Osteoblast (primary cell): ENCODE data around the gene PALD1. TPM values are rescaled to one million over a fixed set of nuclear protein-coding genes. Genes with fewer than 3 reads are reported as not detected.

Experiments
- DNase-seq: peaks from one replicate; pipeline ENCODE4 v3.0.0; 2011; ENCODE audit warnings: low spot score, mixed read lengths; ENCODE audit not compliant: insufficient read length; ENCODE audit errors: missing footprints
- H2AFZ ChIP-seq: 2 replicates; pipeline ENCODE4 v1.6.0; 2011; ENCODE audit warnings: mild to moderate bottlenecking, low read length
- H3K27ac ChIP-seq: 2 replicates; pipeline ENCODE4 v1.5.1; 2011; ENCODE audit warnings: mild to moderate bottlenecking, low read depth, low read length, moderate library complexity
- H3K27me3 ChIP-seq: 2 replicates; pipeline ENCODE4 v1.6.0; 2012; ENCODE audit warnings: mild to moderate bottlenecking, control low read depth, inconsistent platforms, low read length, moderate library complexity; ENCODE audit not compliant: insufficient read depth
- H3K36me3 ChIP-seq: 2 replicates; pipeline ENCODE4 v1.5.1; 2011; ENCODE audit warnings: mild to moderate bottlenecking, low read length, control low read depth, moderate library complexity; ENCODE audit not compliant: insufficient read depth
- H3K4me1 ChIP-seq: 2 replicates; pipeline ENCODE4 v1.5.1; 2011; ENCODE audit warnings: mild to moderate bottlenecking, low read length, control low read depth, moderate library complexity; ENCODE audit not compliant: insufficient read depth
- H3K4me2 ChIP-seq: 2 replicates; pipeline ENCODE4 v1.6.0; 2011; ENCODE audit warnings: mild to moderate bottlenecking, low read length; ENCODE audit not compliant: insufficient read depth
- H3K4me3 ChIP-seq: fragments of 200-600 bp; sonication (generic); 3 replicates; pipeline ENCODE4 v1.5.1; 2012; ENCODE audit warnings: mild to moderate bottlenecking, low read length, inconsistent platforms; ENCODE audit not compliant: insufficient read depth
- H3K79me2 ChIP-seq: 2 replicates; pipeline ENCODE4 v1.6.0; 2012; ENCODE audit warnings: mild to moderate bottlenecking, low read length, control low read depth, inconsistent platforms; ENCODE audit not compliant: insufficient read depth
- H3K9me3 ChIP-seq: 2 replicates; pipeline ENCODE4 v1.5.1; 2011; ENCODE audit warnings: low read depth, low read length, control low read depth
- H4K20me1 ChIP-seq: 2 replicates; pipeline ENCODE4 v1.6.0; 2012; ENCODE audit warnings: mild to moderate bottlenecking, low read length, control low read depth; ENCODE audit not compliant: insufficient read depth
- CTCF ChIP-seq: IDR thresholded peaks from 2 replicates; pipeline ENCODE4 v1.5.1; 2011; ENCODE audit warnings: mild to moderate bottlenecking, low read depth, low read length, moderate library complexity; ENCODE audit errors: extremely low read depth
- total RNA-seq: library from RNA; depleted of rRNA; stranded (reverse); fragments of >200 nt; gene quantifications from 2 replicates; pipeline ENCODE4 v1.2.3, GENCODE V29; 2012

PALD1 gene
- total RNA-seq, 1 donor: under 0.01 TPM

GRCh38 chr10:70560511-70560941 lies 82.0 kb downstream of the PALD1 start:
- Histone ChIP-seq H3K4me3 (no peak overlapping the region), H3K27ac (no peak overlapping the region), H3K27me3 (no peaks in the 10 kb centered on the region)

GRCh38 chr10:70561070-70561469 lies 82.5 kb downstream of the PALD1 start:
- Histone ChIP-seq H3K27ac (no peak overlapping the region), H2AFZ (no peak overlapping the region), H3K9me3 (no peaks in the 10 kb centered on the region), H3K4me3 (no peak overlapping the region), H3K36me3 (no peaks in the 10 kb centered on the region), H3K79me2 (no peaks in the 10 kb centered on the region), H4K20me1 (no peaks in the 10 kb centered on the region), H3K4me2 (no peak overlapping the region), H3K4me1 (peaks cover 4% of the 10 kb centered on the region), H3K27me3 (no peaks in the 10 kb centered on the region)
- TF ChIP-seq CTCF: no peak
- DNase-seq: peak; percentile 67

More at GRCh38 chr10:70560511-70560941, 82.0 kb downstream of the PALD1 start:
- Histone ChIP-seq H3K4me2 (no peak overlapping the region), H3K9me3 (no peaks in the 10 kb centered on the region), H2AFZ (no peak overlapping the region), H3K79me2 (no peaks in the 10 kb centered on the region), H4K20me1 (no peaks in the 10 kb centered on the region), H3K4me1 (peaks cover 4% of the 10 kb centered on the region), H3K36me3 (no peaks in the 10 kb centered on the region)
- no peak for TF ChIP-seq CTCF
- DNase-seq: peak; percentile 82

GRCh38 chr10:70561558-70561957 lies 83.0 kb downstream of the PALD1 start:
- Histone ChIP-seq H3K27ac (no peak overlapping the region), H2AFZ (no peak overlapping the region), H3K4me3 (no peak overlapping the region), H3K79me2 (no peaks in the 10 kb centered on the region), H3K4me2 (no peak overlapping the region), H3K36me3 (no peaks in the 10 kb centered on the region), H3K4me1 (peaks cover 4% of the 10 kb centered on the region), H4K20me1 (no peaks in the 10 kb centered on the region), H3K27me3 (no peaks in the 10 kb centered on the region), H3K9me3 (no peaks in the 10 kb centered on the region)
- TF ChIP-seq CTCF: no peak
- peak; percentile 21 for DNase-seq

GRCh38 chr10:70562036-70562755 lies 83.6 kb downstream of the PALD1 start:
- Histone ChIP-seq H3K4me3 (no peak overlapping the region), H4K20me1 (no peaks in the 10 kb centered on the region), H3K36me3 (no peaks in the 10 kb centered on the region), H3K4me1 (peaks cover 4% of the 10 kb centered on the region), H3K79me2 (no peaks in the 10 kb centered on the region), H3K27ac (no peak overlapping the region), H2AFZ (no peak overlapping the region), H3K4me2 (no peak overlapping the region), H3K27me3 (no peaks in the 10 kb centered on the region), H3K9me3 (no peaks in the 10 kb centered on the region)
- DNase-seq: no peak
- no peak for TF ChIP-seq CTCF
